Esophagus muscularis mucosa (tissue), 4 donors: ENCODE results near the gene PTPRE. TPM values are rescaled to one million over a fixed set of nuclear protein-coding genes. Genes with fewer than 3 reads are reported as not detected.

Experiments
- DNase-seq: peaks from one replicate; pipeline ENCODE4 v3.0.0-alpha.2; 2017; ENCODE audit errors: extremely low spot score
- H3K27ac ChIP-seq, 4 donors: fragments of 200-600 bp; sonication (generic); replicated peaks in 1 of 4; 1 replicate in 3 of 4; 2 replicates in 1 of 4; pipeline ENCODE4 v1.5.1; 2016 to 2019; ENCODE audit warnings: mild to moderate bottlenecking in 1 of 4
- H3K27me3 ChIP-seq, 4 donors: fragments of 200-600 bp; sonication (generic); one replicate each; pipeline versions ENCODE4 v1.5.1 to v1.6.0; 2016 to 2019
- H3K36me3 ChIP-seq, 4 donors: fragments of 200-600 bp; sonication (generic); one replicate each; pipeline ENCODE4 v1.5.1; 2016 to 2019
- H3K4me1 ChIP-seq, 4 donors: fragments of 200-600 bp; sonication (generic); one replicate each; pipeline ENCODE4 v1.5.1; 2016 to 2019
- H3K4me3 ChIP-seq, 4 donors: fragments of 200-600 bp; sonication (generic); 1 replicate in 2 of 4; 2 replicates in 2 of 4; pipeline ENCODE4 v1.5.1; 2016 to 2019; ENCODE audit warnings: mild to moderate bottlenecking in 4 of 4, moderate library complexity in 1 of 4
- H3K9me3 ChIP-seq, 4 donors: fragments of 200-600 bp; sonication (generic); 1 replicate in 3 of 4; 2 replicates in 1 of 4; pipeline ENCODE4 v1.5.1; 2016 to 2019
- CTCF ChIP-seq, 3 experiments: fragments of 200-600 bp in 2 of 3; fragments of 450-650 bp in 1 of 3; sonication (generic) in 2 of 3; IDR thresholded peaks; one replicate each; pipeline ENCODE4 v1.5.1; 2017 to 2019; ENCODE audit warnings: antibody characterized with exemption in 3 of 3, mild to moderate bottlenecking in 2 of 3, moderate library complexity in 1 of 3
- EP300 ChIP-seq: sonication (generic); formaldehyde crosslinking; IDR thresholded peaks from one replicate; pipeline ENCODE4 v1.6.1; 2017; ENCODE audit warnings: antibody characterized with exemption
- POLR2A ChIP-seq: fragments of 450-650 bp; IDR thresholded peaks from one replicate; pipeline ENCODE4 v1.6.1; 2017; ENCODE audit warnings: antibody characterized with exemption, moderate library complexity, mild to moderate bottlenecking, low read depth
- POLR2AphosphoS5 ChIP-seq, 2 donors: sonication (generic); formaldehyde crosslinking; IDR thresholded peaks; one replicate each; pipeline ENCODE4 v1.6.1; 2017; ENCODE audit warnings: antibody characterized with exemption in 2 of 2
- WGBS: methylation state at CpG from one replicate; pipeline ENCODE4 v1.1.5; 2018; 5-methylcytosine and 5-hydroxymethylcytosine counted together
- intact Hi-C: fragments of 100-400 bp; cut with DNase I; formaldehyde crosslinking; loops from one replicate; pipeline ENCODE4 v1.15.1; 2023
- total RNA-seq, 4 donors: library from RNA; depleted of rRNA; stranded (reverse); fragments of >200 nt; gene quantifications; one replicate each; pipeline versions ENCODE4 v1.1.0 to v1.2.1, GENCODE V29; 2016

PTPRE gene
- total RNA-seq, 4 donors from 2014 or later: 8.7 to 22.4 (median 13.3) TPM

- intact Hi-C loops: no loop called here
- H3K4me1 ChIP-seq: no peaks in the 10 kb centered on the region
- no peak for TF ChIP-seq CTCF (IDR thresholded peaks at IDR 0.05)
- TF ChIP-seq EP300: no peak
- TF ChIP-seq POLR2AphosphoS5 (IDR thresholded peaks at IDR 0.05): no peak
- no peak for TF ChIP-seq POLR2A
- WGBS: 90% methylated on average over 1 of the region's 1 CpG
- no peak overlapping the region for H3K27ac ChIP-seq
- no peak overlapping the region for H3K4me3 ChIP-seq
- H3K27me3 ChIP-seq: no peaks in the 10 kb centered on the region
- peaks cover 0 to 12% (median 5%) of the 10 kb centered on the region in 4 donors for H3K9me3 ChIP-seq
- DNase-seq: no peak
- no peaks in the 10 kb centered on the region for H3K36me3 ChIP-seq
Observed at GRCh38 chr10:127953876-127954275, 47.0 kb downstream of the PTPRE start.

- intact Hi-C loops: no loop called here
- whole genome bisulfite sequencing: 37% methylated on average over 1 of the region's 1 CpG
- no peak overlapping the region for H3K4me3 ChIP-seq
- no peaks in the 10 kb centered on the region for H3K27me3 ChIP-seq
- H3K36me3 ChIP-seq: no peaks in the 10 kb centered on the region
- H3K4me1 ChIP-seq: peaks cover 0 to 4% (median 0%) of the 10 kb centered on the region in 4 donors
- no peak for DNase-seq
- no peak overlapping the region for H3K27ac ChIP-seq
- TF ChIP-seq CTCF (IDR thresholded peaks at IDR 0.05): no peak
- no peak for TF ChIP-seq POLR2AphosphoS5 (IDR thresholded peaks at IDR 0.05)
- TF ChIP-seq POLR2A: no peak
- no peak for TF ChIP-seq EP300
- H3K9me3 ChIP-seq: peaks cover 0 to 12% (median 5%) of the 10 kb centered on the region in 4 donors
Observed at GRCh38 chr10:127959428-127959827, 52.5 kb downstream of the PTPRE start.

- H3K36me3 ChIP-seq: no peaks in the 10 kb centered on the region
- DNase-seq: no peak
- H3K9me3 ChIP-seq: peaks cover 0 to 7% (median 3%) of the 10 kb centered on the region in 4 donors
- H3K27me3 ChIP-seq: no peaks in the 10 kb centered on the region
- 73% methylated on average over 9 of the region's 9 CpGs for WGBS
- no peak overlapping the region for H3K27ac ChIP-seq
- H3K4me3 ChIP-seq: no peak overlapping the region
- TF ChIP-seq POLR2A (no peak), POLR2AphosphoS5 (IDR thresholded peaks at IDR 0.05) (no peak), CTCF (IDR thresholded peaks at IDR 0.05) (no peak), EP300 (no peak)
- peaks cover 0 to 4% (median 0%) of the 10 kb centered on the region in 4 donors for H3K4me1 ChIP-seq
- intact Hi-C loops: no loop called here
Observed at GRCh38 chr10:127961071-127961470, 54.2 kb downstream of the PTPRE start.

GRCh38 chr10:127962205-127962604, 55.3 kb downstream of the PTPRE start:
- WGBS: 84% methylated on average over 11 of the region's 13 CpGs
- H3K27ac ChIP-seq: no peak overlapping the region

More at GRCh38 chr10:127962205-127962604, 55.3 kb downstream of the PTPRE start:
- no peaks in the 10 kb centered on the region for H3K36me3 ChIP-seq
- no peak for TF ChIP-seq CTCF (IDR thresholded peaks at IDR 0.05)
- no peak for TF ChIP-seq EP300
- no peak for TF ChIP-seq POLR2A
- no peak for TF ChIP-seq POLR2AphosphoS5 (IDR thresholded peaks at IDR 0.05)
- intact Hi-C loops: no loop called here
- no peaks in the 10 kb centered on the region for H3K27me3 ChIP-seq
- no peak overlapping the region for H3K4me3 ChIP-seq
- peaks cover 0 to 4% (median 0%) of the 10 kb centered on the region in 4 donors for H3K4me1 ChIP-seq
- no peaks in the 10 kb centered on the region for H3K9me3 ChIP-seq
- no peak for DNase-seq
